Panc1 (cell line): Measurements from ENCODE around the gene GPLD1. TPM values are rescaled to one million over a fixed set of nuclear protein-coding genes. Genes with fewer than 3 reads are reported as not detected.

Source experiments
- ATAC-seq: fragments of 200-7000 bp; cut with Tn5 transposase; 2 replicates; pipeline ENCODE4 v1.9.1; 2020; ENCODE audit warnings: mild to moderate bottlenecking, moderate library complexity
- BruUV-seq: library from RNA; stranded (reverse); fragments of 400-500 nt; replicated peaks from 2 replicates; lab custom pipeline; 2021; lab: Mats Ljungman, UMichigan
- CTCF ChIA-PET: fragments of 300-600 bp; sonication (Branson Sonifier 250); formaldehyde crosslinking; loops from one replicate; lab custom pipeline; 2022; ENCODE audit warnings: antibody characterized with exemption; lab: Charles Lee
- POLR2A ChIA-PET: fragments of 300-600 bp; sonication (Branson Sonifier 250); formaldehyde crosslinking; loops from one replicate; lab custom pipeline; 2022; ENCODE audit warnings: antibody characterized with exemption; lab: Charles Lee
- DNase-seq: peaks from one replicate; pipeline ENCODE4 v3.0.0-alpha.2; 2010; ENCODE audit warnings: low read depth, low spot score
- H3K27ac ChIP-seq: 2 replicates; pipeline ENCODE4 v1.5.1; 2011; ENCODE audit warnings: mild to moderate bottlenecking, low read length, inconsistent platforms
- H3K27me3 ChIP-seq: fragments of 200-500 bp; sonication (Bioruptor generic); 2 replicates; pipeline ENCODE4 v1.6.0; 2014; ENCODE audit warnings: low read length, inconsistent platforms; ENCODE audit not compliant: control insufficient read depth, insufficient read depth
- H3K36me3 ChIP-seq: fragments of 200-500 bp; sonication (Bioruptor generic); 2 replicates; pipeline ENCODE4 v1.5.1; 2014; ENCODE audit warnings: inconsistent platforms, mild to moderate bottlenecking, low read length, moderate library complexity; ENCODE audit not compliant: control insufficient read depth, insufficient read depth
- H3K4me1 ChIP-seq: 2 replicates; pipeline ENCODE4 v1.5.1; 2011; ENCODE audit warnings: inconsistent platforms, mild to moderate bottlenecking, low read length, moderate library complexity; ENCODE audit not compliant: control insufficient read depth, insufficient read depth
- H3K4me3 ChIP-seq, 2 experiments: 2 replicates each; pipeline ENCODE4 v1.5.1; 2011 to 2012; ENCODE audit warnings: low read depth in 2 of 2, low read length in 2 of 2, mild to moderate bottlenecking in 2 of 2, inconsistent platforms in 1 of 2, moderate library complexity in 1 of 2
- H3K9me3 ChIP-seq: fragments of 200-500 bp; sonication (Bioruptor generic); 2 replicates; pipeline ENCODE4 v1.5.1; 2014; ENCODE audit warnings: low read depth, mild to moderate bottlenecking, inconsistent platforms, low read length, moderate library complexity; ENCODE audit not compliant: control insufficient read depth, insufficient read depth
- POLR2AphosphoS5 ChIP-seq: IDR thresholded peaks from 2 replicates; pipeline ENCODE4 v1.6.1; 2012; ENCODE audit warnings: mild to moderate bottlenecking, low read depth, low read length, moderate library complexity
- SIN3A ChIP-seq: IDR thresholded peaks from 2 replicates; pipeline ENCODE4 v1.6.1; 2012; ENCODE audit warnings: low read depth, mild to moderate bottlenecking, low read length, moderate library complexity, borderline replicate concordance; ENCODE audit not compliant: insufficient read depth
- TCF7L2 ChIP-seq: IDR thresholded peaks from 2 replicates; pipeline ENCODE4 v1.6.1; 2011; ENCODE audit warnings: mild to moderate bottlenecking, low read depth, low read length, inconsistent platforms
- in situ Hi-C: cut with HindIII; loops from 2 replicates; pipeline ENCODE4 v1.10.0; 2016; ENCODE audit warnings: low sequenced_read_pairs, low pct_unique_long_range_greater_than_20kb
- intact Hi-C: fragments of 100-400 bp; cut with micrococcal nuclease; formaldehyde crosslinking; loops from one replicate; pipeline ENCODE4 v1.10.0; 2022; ENCODE audit not compliant: unreplicated experiment
- total RNA-seq: library from RNA; stranded (reverse); gene quantifications from one replicate; pipeline ENCODE4 v1.2.1, GENCODE V29; 2021; ENCODE audit not compliant: unreplicated experiment
- TF ChIP-seq, protein P1 (sequence below): fragments of 450-650 bp; IDR thresholded peaks from 2 replicates; pipeline ENCODE4 v1.5.1; 2017; ENCODE audit warnings: mild to moderate bottlenecking
- TF ChIP-seq, protein P2 (sequence below), 2 experiments: IDR thresholded peaks; 2 replicates each; pipeline ENCODE4 v1.6.1; 2011 to 2012; ENCODE audit warnings: low read depth in 2 of 2, control low read depth in 1 of 2, low read length in 1 of 2, mild to moderate bottlenecking in 1 of 2, moderate library complexity in 1 of 2; ENCODE audit not compliant: insufficient read depth in 1 of 2

The GPLD1 gene
- total RNA-seq, 1 experiment from 2014 or later, result 0.98 TPM

DNA sequence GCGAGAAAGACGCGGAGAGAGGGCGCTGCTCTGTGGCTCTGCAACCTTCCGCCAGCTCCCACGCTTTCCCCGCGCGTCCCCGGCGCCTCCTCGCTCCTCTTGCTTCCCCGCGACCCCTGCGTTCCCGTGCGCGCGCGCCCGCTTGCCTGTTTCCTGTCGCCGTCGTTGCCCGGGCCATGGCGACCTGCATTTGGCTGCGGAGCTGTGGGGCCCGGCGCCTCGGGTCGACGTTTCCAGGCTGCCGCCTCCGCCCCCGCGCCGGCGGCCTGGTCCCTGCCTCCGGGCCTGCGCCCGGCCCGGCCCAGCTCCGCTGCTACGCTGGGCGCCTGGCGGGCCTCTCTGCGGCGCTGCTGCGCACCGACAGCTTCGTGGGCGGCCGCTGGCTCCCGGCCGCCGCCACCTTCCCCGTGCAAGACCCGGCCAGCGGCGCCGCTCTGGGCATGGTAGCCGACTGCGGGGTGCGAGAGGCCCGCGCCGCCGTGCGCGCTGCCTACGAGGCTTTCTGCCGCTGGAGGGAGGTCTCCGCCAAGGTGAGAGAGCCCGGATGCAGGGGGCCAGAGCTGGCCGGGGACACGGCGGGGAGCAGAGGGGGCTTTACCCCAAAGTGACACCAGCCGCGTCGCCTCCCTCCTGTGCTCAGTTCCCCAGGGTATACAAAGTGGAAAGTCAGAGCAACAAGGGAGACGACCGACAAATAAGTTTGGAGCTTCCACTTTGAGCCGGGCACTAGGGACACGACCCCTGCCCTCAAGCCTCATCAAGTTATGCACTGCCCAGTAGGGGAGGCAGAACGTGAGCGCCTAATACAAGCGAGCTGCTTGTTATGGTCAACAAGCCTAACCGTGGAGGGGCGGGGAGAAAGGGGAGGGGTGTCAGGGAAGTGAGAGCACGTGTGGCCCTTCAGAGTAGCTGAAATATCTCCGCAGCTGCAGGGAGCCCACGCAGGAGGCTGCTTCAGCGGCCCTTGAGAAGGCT is 5.7 kb upstream of the GPLD1 start, which contains the start of gene ALDH5A1:
Gene ALDH5A1, plus strand, starts transcription at position 149 of the 975 bp plus-strand sequence. Its CDS starts 28 bp downstream, at position 177.
- peaks cover 5% of the 10 kb centered on the region; the same call in 1 of the 2 replicates for H3K4me1 ChIP-seq
- peak; percentile 88 for ATAC-seq
- ChIA-PET POLR2A (interaction anchor here (0.7 kb wide), 1 partner anchor 9 kb away, joined by 5 read pairs; no protein-coding TSS in a partner anchor), CTCF (interaction anchor here (1.7 kb wide), 1 partner anchor 26 kb away, joined by 16 read pairs; no protein-coding TSS in a partner anchor)
- TF ChIP-seq, protein P1, sequence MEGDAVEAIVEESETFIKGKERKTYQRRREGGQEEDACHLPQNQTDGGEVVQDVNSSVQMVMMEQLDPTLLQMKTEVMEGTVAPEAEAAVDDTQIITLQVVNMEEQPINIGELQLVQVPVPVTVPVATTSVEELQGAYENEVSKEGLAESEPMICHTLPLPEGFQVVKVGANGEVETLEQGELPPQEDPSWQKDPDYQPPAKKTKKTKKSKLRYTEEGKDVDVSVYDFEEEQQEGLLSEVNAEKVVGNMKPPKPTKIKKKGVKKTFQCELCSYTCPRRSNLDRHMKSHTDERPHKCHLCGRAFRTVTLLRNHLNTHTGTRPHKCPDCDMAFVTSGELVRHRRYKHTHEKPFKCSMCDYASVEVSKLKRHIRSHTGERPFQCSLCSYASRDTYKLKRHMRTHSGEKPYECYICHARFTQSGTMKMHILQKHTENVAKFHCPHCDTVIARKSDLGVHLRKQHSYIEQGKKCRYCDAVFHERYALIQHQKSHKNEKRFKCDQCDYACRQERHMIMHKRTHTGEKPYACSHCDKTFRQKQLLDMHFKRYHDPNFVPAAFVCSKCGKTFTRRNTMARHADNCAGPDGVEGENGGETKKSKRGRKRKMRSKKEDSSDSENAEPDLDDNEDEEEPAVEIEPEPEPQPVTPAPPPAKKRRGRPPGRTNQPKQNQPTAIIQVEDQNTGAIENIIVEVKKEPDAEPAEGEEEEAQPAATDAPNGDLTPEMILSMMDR, result peak; percentile 67
- no peak for TF ChIP-seq SIN3A
- BruUV-seq, result no TSS peak
- no peaks in the 10 kb centered on the region for H3K36me3 ChIP-seq
- H3K27me3 ChIP-seq, result peaks cover 6% of the 10 kb centered on the region
- no peaks in the 10 kb centered on the region for H3K9me3 ChIP-seq
- no peak within 1 kb of the TSS for H3K27ac ChIP-seq
- peak within 1 kb of the TSS; percentile 53 to 56 for H3K4me3 ChIP-seq
- intact Hi-C loops, result no loop called here
- in situ Hi-C loops, result no loop called here
- DNase-seq, result no peak

DNA sequence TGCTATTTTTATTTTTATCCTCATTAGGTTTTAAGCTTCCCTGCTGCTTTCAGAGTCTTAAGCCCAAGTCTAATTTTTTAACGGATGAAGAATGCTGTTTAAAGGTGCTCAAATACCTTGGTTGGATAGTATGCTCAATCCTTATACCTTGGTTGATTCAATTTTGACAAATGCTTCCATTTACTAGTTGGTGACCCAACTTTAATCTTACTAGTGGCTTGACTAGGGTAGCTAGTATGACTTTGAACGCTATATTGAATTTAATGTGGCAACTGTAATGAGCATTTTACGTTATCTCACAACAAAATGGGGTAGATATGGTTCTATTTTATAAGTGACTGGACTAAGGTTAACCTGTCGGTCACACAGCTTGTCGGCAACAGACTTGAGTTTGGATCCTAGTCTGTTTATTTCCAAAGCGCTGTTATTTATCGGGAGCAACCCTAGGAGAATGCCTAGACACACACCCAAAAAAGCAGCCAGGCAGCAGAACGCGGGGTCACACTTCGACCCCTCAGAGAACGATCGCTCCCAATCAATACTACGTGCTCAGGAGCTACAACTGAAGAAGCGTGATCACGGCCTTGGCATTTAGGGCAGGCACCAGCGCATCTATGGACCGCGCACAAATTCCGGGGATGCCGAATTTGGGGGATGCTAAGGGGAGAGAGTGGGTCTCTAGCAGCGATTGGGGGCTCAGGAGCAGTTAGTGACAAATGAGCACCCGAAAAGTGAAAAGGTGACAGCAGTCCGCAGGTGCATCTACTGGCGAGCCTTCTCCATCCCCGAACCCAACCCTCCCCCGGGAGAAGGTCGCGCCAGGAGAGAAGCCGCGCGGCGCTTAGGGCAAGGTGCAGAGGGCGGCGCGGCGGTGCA is 4.8 kb upstream of the GPLD1 start:
- H3K36me3 ChIP-seq, result no peaks in the 10 kb centered on the region
- peaks cover 5% of the 10 kb centered on the region; the same call in 1 of the 2 replicates for H3K4me1 ChIP-seq
- intact Hi-C loops, result no loop called here
- DNase-seq (no peak), ATAC-seq (peak; percentile 87)
- peaks cover 6% of the 10 kb centered on the region for H3K27me3 ChIP-seq
- ChIA-PET CTCF (interaction anchor here (0.5 to 1.7 kb wide), 3 partner anchors 27 to 280 kb away, joined by 4 to 16 read pairs (median 5); no protein-coding TSS in a partner anchor), POLR2A (no interaction called here)
- peak overlapping the region; percentile 53 to 56 for H3K4me3 ChIP-seq
- BruUV-seq, result no TSS peak
- TF ChIP-seq TCF7L2 (no peak), POLR2AphosphoS5 (no peak), SIN3A (no peak)
- TF ChIP-seq, protein P1, result no peak
- TF ChIP-seq, protein P2, sequence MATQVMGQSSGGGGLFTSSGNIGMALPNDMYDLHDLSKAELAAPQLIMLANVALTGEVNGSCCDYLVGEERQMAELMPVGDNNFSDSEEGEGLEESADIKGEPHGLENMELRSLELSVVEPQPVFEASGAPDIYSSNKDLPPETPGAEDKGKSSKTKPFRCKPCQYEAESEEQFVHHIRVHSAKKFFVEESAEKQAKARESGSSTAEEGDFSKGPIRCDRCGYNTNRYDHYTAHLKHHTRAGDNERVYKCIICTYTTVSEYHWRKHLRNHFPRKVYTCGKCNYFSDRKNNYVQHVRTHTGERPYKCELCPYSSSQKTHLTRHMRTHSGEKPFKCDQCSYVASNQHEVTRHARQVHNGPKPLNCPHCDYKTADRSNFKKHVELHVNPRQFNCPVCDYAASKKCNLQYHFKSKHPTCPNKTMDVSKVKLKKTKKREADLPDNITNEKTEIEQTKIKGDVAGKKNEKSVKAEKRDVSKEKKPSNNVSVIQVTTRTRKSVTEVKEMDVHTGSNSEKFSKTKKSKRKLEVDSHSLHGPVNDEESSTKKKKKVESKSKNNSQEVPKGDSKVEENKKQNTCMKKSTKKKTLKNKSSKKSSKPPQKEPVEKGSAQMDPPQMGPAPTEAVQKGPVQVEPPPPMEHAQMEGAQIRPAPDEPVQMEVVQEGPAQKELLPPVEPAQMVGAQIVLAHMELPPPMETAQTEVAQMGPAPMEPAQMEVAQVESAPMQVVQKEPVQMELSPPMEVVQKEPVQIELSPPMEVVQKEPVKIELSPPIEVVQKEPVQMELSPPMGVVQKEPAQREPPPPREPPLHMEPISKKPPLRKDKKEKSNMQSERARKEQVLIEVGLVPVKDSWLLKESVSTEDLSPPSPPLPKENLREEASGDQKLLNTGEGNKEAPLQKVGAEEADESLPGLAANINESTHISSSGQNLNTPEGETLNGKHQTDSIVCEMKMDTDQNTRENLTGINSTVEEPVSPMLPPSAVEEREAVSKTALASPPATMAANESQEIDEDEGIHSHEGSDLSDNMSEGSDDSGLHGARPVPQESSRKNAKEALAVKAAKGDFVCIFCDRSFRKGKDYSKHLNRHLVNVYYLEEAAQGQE (IDR thresholded peaks at IDR 0.05; ENCODE audit: insufficient read depth in 1 of 2, low read depth in 2 of 2, low read length in 1 of 2), result no peak
- H3K27ac ChIP-seq, result no peak overlapping the region
- in situ Hi-C loops, result no loop called here
- H3K9me3 ChIP-seq, result no peaks in the 10 kb centered on the region
